ENCODE results near the gene USH2A. TPM values are rescaled to one million over a fixed set of nuclear protein-coding genes. Genes with fewer than 3 reads are reported as not detected.

Gene USH2A
- total RNA-seq, 2 experiments from 2014 or later = not detected

GRCh38 chr1:215863796-215864195 lies 559.5 kb downstream of the USH2A start:
- Mint-ChIP-seq H3K36me3 (ENCODE audit: low read depth) (no peaks in the 10 kb centered on the region), H3K9me3 (peaks cover 14% of the 10 kb centered on the region), H3K4me1 (ENCODE audit: low read depth) (no peaks in the 10 kb centered on the region), H3K27ac (no peak overlapping the region), H3K4me3 (no peak overlapping the region), H3K27me3 (no peaks in the 10 kb centered on the region)
- POLR2A ChIA-PET = no interaction called here
- TF ChIP-seq CTCF (IDR thresholded peaks at IDR 0.05) = no peak
- intact Hi-C loops (cut with micrococcal nuclease) = no loop called here
- CTCF ChIA-PET = no interaction called here
- ATAC-seq (no peak), DNase-seq (no peak)

GRCh38 chr1:215860833-215861232 lies 562.4 kb downstream of the USH2A start:
- POLR2A ChIA-PET = no interaction called here
- no peaks in the 10 kb centered on the region for H3K27me3 Mint-ChIP-seq

GRCh38 chr1:215857317-215857716 lies 565.9 kb downstream of the USH2A start:
- intact Hi-C loops (cut with micrococcal nuclease) = no loop called here
- Mint-ChIP-seq H3K36me3 (ENCODE audit: low read depth) (no peaks in the 10 kb centered on the region), H3K27ac (no peak overlapping the region), H3K4me3 (no peak overlapping the region), H3K9me3 (peaks cover 25% of the 10 kb centered on the region), H3K4me1 (ENCODE audit: low read depth) (no peaks in the 10 kb centered on the region), H3K27me3 (no peaks in the 10 kb centered on the region)
- ATAC-seq (no peak), DNase-seq (no peak)
- ChIA-PET POLR2A (no interaction called here), CTCF (no interaction called here)
- no peak for TF ChIP-seq CTCF (IDR thresholded peaks at IDR 0.05)

More at GRCh38 chr1:215860833-215861232, 562.4 kb downstream of the USH2A start:
- ATAC-seq = no peak
- DNase-seq = no peak
- no peak overlapping the region for H3K4me3 Mint-ChIP-seq
- CTCF ChIA-PET = no interaction called here
- TF ChIP-seq CTCF (IDR thresholded peaks at IDR 0.05) = no peak
- no peak overlapping the region for H3K27ac Mint-ChIP-seq
- H3K36me3 Mint-ChIP-seq (ENCODE audit: low read depth) = no peaks in the 10 kb centered on the region
- H3K9me3 Mint-ChIP-seq = peaks cover 17% of the 10 kb centered on the region
- intact Hi-C loops (cut with micrococcal nuclease) = no loop called here
- H3K4me1 Mint-ChIP-seq (ENCODE audit: low read depth) = no peaks in the 10 kb centered on the region

GRCh38 chr1:215845234-215845891 lies 577.9 kb downstream of the USH2A start:
- ATAC-seq = no peak
- no peak for TF ChIP-seq CTCF (IDR thresholded peaks at IDR 0.05)
- Mint-ChIP-seq H3K4me1 (ENCODE audit: low read depth) (no peaks in the 10 kb centered on the region), H3K27ac (no peak overlapping the region), H3K9me3 (peaks cover 10% of the 10 kb centered on the region), H3K4me3 (no peak overlapping the region), H3K27me3 (no peaks in the 10 kb centered on the region), H3K36me3 (ENCODE audit: low read depth) (no peaks in the 10 kb centered on the region)
- ChIA-PET POLR2A (no interaction called here), CTCF (no interaction called here)
- DNase-seq = no peak
- intact Hi-C loops (cut with micrococcal nuclease) = no loop called here

GRCh38 chr1:215844777-215845176 lies 578.5 kb downstream of the USH2A start:
- ChIA-PET CTCF (no interaction called here), POLR2A (no interaction called here)
- no peak for DNase-seq
- intact Hi-C loops (cut with micrococcal nuclease) = no loop called here
- no peak for TF ChIP-seq CTCF (IDR thresholded peaks at IDR 0.05)
- Mint-ChIP-seq H3K9me3 (peaks cover 8% of the 10 kb centered on the region), H3K27ac (no peak overlapping the region), H3K4me3 (no peak overlapping the region), H3K36me3 (ENCODE audit: low read depth) (no peaks in the 10 kb centered on the region), H3K27me3 (no peaks in the 10 kb centered on the region), H3K4me1 (ENCODE audit: low read depth) (no peaks in the 10 kb centered on the region)
- ATAC-seq = no peak
